Measurements from ENCODE around the gene ULK1.

The ULK1 gene

GRCh38 chr12:131920157-131920508 lies 25.7 kb downstream of the ULK1 start:
- DNase-seq: no peak

GRCh38 chr12:131920902-131921840 lies 26.7 kb downstream of the ULK1 start:
- no peak for DNase-seq

DNA sequence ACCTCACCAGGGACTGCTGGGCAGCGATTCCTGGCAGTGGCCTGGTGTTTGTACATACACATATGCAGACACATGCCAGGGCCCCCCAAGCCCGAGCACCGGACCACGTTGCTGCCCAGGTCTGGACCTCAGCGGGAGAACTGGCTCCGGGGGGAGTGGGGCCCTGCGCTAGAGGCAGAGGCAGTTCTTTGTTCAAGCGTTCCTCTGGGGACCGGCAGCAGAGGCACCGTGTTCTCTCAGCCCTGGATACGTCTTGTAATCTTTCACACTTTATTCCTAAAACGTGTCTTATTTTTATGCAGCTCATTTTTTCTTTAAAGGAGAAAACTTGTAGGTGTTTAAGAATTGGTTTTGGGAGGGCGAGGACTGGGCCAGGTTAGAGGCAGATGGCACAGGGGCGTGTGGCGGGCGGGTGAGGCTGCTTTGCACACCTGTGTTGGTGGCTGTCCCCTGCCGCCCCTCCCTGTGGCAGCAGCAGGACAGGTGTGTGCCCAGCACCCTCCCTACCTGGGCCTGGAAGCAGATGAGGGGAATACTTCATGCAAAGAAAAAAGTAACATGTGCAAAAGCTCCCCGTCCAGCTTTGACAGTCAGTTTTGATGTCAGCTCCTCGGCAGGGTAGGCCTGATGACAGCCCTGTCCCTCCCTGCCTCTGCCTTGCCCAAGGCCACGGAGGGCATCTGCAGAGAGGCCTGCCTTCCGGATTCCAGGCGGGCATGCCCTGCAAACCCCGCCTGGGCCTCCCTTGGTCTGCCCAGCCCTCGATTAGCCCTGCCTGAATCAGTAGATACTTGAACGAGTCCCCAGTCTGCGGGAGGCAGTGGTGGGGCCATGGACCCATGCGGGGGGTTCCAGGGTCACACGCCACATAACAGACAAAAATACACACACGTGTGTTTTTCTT lies 27.7 kb downstream of the ULK1 start:
- no peak for DNase-seq

DNA sequence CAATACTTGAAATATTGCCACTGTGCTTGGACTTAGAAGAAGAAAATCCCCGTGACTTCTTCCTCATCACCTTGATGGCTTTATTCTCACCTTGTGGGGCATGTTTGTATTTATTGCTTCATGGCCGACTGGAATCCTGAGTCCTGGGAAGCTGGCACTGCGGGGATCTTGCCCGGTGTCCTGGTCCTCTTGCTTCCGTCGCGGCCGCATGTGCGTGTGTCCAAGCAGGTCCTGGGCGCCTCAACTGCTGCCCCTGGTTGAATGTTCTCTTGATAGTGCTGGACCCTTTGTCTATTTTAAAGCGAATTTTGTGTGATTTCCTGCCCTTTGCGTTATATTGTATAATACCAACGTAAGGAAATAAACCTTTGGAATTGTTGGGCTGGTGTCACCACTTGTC lies 28.4 kb downstream of the ULK1 start:
- no peak for DNase-seq

DNA sequence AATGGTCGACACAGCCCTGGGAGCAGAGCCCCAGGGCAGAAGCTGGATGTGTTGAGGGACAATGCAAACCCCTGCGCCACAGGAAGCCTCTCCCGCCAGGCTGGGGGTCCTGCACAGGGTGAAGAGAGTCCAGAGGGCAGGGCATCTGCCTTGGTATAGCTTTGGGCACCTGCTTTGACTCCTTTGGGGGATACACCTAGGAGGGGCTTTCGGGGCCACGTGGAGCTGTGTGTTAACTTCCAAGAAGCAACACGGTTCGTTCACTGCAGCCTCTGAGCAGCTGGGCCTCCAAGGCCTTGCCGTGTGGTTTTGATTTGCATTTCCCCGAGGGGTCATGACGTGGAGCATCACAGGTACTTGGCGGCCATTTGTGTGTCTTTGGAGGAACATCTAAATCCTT lies 28.8 kb downstream of the ULK1 start:
- no peak for DNase-seq

DNA sequence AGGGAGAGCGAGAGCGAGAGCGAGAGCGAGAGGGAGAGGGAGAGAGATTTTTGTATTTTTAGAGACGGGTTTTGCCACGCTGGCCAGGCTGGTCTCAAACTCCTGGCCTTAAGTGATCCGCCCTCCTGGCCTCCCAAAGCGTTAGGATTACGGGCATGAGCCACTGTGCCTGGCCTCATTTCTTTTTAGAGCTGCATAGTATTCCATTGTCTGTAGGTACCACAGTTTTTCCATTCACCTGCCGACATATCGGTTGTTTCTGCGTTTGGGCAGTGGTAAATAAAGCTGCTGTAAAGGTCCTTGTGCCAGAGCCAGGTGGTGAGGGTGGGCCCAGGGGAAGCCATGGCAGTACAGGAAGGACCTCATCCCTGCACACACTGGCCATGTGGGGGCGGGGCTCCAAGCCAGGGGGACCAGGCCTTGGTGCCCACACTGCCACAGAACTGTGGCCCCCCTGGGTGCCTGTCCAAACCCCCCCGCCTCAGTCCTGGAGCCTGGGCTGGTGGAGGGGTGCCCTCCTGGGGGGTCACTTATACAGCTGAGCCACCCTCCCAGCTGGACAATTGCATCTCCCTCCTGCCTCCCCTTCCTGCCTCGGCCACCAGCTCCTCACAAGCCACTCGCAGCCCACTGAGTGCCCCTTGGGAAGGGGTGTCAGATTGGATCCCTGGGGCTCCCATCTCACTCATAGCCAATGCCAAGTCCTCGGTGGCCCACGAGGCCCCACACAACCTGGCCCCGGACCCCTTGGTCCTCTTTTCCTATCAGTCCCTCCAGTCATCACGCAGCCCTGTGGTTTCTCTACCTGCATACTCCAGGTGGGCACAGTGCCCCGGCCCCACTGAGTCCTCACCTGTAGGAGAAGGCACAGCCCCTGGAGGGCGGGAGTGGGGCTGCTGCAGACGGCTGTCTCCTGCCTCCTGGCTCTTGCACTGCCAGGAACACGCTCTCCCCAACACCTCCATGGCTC lies 33.0 kb downstream of the ULK1 start:
- no peak for DNase-seq

- DNase-seq: no peak
These were observed 33.8 kb downstream of the ULK1 start for GRCh38 chr12:131928080-131928710.

GRCh38 chr12:131928711-131929580 lies 34.5 kb downstream of the ULK1 start, which contains the start of gene PUS1:
PUS1 (plus strand) TSS chr12:131929276; CDS start chr12:131929723, 447 bp downstream.
- DNase-seq: peak; percentile 89 to 97 (median 91)

DNA sequence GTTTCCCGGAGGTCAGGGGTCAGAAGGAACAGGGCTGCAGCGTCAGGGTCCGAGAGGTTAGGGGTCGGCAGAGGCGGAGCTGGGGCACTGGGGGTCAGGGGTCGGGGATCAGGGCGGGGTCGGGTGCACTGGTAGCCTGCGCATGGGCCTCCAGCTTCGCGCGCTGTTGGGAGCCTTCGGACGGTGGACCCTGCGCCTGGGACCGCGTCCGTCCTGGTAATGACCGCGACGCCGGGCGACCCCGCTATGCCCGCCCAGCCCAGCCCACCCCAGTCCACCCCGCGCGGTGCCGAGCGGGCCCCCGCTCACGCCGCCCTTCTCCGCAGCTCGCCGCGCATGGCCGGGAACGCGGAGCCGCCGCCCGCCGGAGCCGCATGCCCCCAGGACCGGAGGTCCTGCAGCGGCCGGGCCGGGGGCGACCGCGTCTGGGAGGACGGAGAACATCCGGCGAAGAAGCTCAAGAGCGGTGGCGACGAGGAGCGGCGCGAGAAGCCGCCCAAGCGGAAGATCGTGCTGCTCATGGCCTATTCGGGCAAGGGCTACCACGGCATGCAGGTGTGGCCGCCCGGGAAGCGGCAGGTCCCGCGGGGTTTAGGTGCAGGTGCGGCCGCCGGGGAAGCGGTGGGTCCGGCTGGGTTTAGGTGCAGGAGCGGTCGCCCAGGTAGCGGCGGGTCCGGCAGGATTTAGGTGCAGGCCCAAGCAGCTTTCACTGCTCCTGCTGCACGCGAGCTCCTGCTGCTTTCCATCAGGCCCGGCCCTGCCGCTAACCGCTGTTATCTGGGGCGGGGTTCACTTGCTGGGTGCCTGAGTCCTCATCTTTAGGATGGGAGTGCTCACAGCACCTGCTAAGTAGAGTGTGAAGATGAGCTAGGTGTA lies 35.4 kb downstream of the ULK1 start:
- peak in 2 of 5 experiments; percentile 18 to 67 for DNase-seq

DNA sequence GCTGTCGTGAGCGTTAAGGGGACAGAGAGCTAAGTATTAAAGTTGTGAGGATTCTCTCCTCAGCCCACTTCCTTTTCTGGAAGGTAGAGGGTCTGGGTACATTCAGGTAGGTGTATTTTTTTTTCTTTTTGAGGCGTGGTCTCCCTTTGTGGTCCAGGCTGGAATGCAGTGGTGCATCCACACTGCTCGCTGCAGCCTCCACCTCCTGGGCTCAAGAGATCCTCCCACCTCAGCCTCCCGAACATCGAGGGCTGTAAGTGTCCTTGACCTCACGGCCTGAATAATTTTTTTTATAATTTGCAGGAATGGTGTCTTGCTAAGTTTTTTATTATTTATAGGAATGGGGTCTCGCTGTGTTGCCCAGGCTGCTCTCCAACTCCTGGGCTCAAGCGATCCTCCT lies 36.1 kb downstream of the ULK1 start:
- DNase-seq: no peak

DNA sequence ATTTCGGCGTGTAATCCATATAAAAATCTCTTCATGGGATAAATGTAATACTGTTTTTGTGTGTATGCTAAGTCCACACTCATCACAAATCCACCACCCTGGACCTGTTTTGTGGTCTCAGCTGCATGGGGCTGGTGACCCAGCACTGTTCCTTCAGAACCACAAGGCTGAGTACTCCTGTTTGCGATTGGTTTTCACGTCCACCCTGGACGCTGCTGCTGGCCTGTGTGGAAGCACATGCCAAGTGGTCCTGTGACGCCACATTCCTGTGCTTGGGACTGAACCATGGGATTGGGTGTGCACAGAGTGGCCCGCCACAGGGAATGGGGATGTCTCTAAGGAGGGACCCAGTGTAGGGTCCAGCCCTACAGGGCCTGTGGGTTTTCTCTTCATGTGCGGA lies 39.0 kb downstream of the ULK1 start:
- DNase-seq: no peak

- DNase-seq: no peak
These were observed 40.1 kb downstream of the ULK1 start for GRCh38 chr12:131934535-131934934.

DNA sequence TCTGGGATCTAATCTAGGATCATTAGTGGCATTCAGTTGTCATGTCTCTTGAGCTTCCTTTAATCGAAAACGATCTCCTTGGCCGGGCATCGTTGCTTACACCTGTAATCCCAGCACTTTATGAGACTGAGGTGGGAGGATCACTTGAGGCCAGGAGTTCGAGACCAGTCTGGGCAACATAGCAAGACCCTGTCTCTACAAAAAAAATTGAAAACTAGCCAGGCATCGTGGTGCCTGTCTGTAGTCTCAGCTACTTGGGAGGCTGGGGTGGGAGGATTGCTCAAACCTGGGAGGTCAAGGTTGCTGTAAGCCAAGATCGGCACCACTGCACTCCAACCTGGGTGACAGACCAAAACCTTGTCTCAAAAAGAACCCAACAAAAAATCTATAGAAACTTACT lies 43.7 kb downstream of the ULK1 start:
- DNase-seq: no peak

- no peak for DNase-seq
These were observed 44.6 kb downstream of the ULK1 start for GRCh38 chr12:131939007-131939406.

GRCh38 chr12:131940141-131940547 lies 45.7 kb downstream of the ULK1 start:
- DNase-seq: no peak

- no peak for DNase-seq
These were observed 46.9 kb downstream of the ULK1 start for GRCh38 chr12:131941116-131941986.

- no peak for DNase-seq
These were observed 47.5 kb downstream of the ULK1 start for GRCh38 chr12:131941987-131942341.

DNA sequence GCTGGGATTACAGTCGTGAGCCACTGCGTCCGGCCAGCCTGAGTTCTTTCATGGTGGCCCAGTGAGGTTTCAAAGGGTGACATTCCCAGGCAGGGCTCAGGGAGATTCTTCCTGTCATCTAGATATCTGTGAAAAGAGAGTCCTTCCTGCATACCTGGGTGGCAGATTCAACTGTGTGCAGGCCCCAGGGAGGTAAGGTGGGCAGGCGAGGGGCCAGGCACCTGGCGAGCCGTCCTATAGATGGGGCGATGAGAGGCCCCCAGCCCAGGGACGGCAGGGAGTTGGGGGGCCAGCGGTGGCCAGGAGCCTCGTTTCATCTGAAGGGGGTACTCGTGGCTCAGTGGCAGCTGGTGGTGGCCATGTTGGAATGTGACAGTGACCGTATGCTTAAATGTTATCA lies 48.2 kb downstream of the ULK1 start:
- DNase-seq: no peak

- DNase-seq: no peak
These were observed 49.0 kb downstream of the ULK1 start for GRCh38 chr12:131943389-131943788.
